Esophagus squamous epithelium (tissue), 5 donors: ENCODE data around the gene TIAL1. TPM values are rescaled to one million over a fixed set of nuclear protein-coding genes. Genes with fewer than 3 reads are reported as not detected.

Source experiments
- DNase-seq: peaks from one replicate; lab custom pipeline; 2025; lab: John Stamatoyannopoulos, UW
- H3K27ac ChIP-seq, 4 donors: fragments of 200-600 bp; sonication (generic); one replicate each; pipeline ENCODE4 v1.5.1; 2016 to 2019; ENCODE audit warnings: mild to moderate bottlenecking in 1 of 4
- H3K27me3 ChIP-seq, 4 donors: fragments of 200-600 bp; sonication (generic); 1 replicate in 3 of 4; 2 replicates in 1 of 4; pipeline versions ENCODE4 v1.5.1 to v1.6.0; 2017 to 2021; ENCODE audit warnings: antibody characterized with exemption in 1 of 4
- H3K36me3 ChIP-seq, 3 donors: fragments of 200-600 bp; sonication (generic); one replicate each; pipeline ENCODE4 v1.5.1; 2016 to 2019
- H3K4me1 ChIP-seq, 3 donors: fragments of 200-600 bp; sonication (generic); one replicate each; pipeline ENCODE4 v1.5.1; 2017 to 2019
- H3K4me3 ChIP-seq, 4 donors: fragments of 200-600 bp; sonication (generic); 1 replicate in 3 of 4; 2 replicates in 1 of 4; pipeline ENCODE4 v1.5.1; 2016 to 2019; ENCODE audit warnings: mild to moderate bottlenecking in 2 of 4, moderate library complexity in 1 of 4
- H3K9me3 ChIP-seq, 3 donors: fragments of 200-600 bp; sonication (generic); one replicate each; pipeline ENCODE4 v1.5.1; 2016 to 2019
- CTCF ChIP-seq, 6 experiments: fragments of 450-650 bp in 4 of 6; fragments of 200-600 bp in 2 of 6; sonication (generic) in 2 of 6; IDR thresholded peaks; one replicate each; pipeline ENCODE4 v1.5.1; 2016 to 2019; ENCODE audit warnings: antibody characterized with exemption in 6 of 6, mild to moderate bottlenecking in 4 of 6, moderate library complexity in 4 of 6
- POLR2A ChIP-seq, 4 donors: fragments of 450-650 bp; IDR thresholded peaks; one replicate each; pipeline ENCODE4 v1.6.1; 2017; ENCODE audit warnings: antibody characterized with exemption in 4 of 4, mild to moderate bottlenecking in 4 of 4, moderate library complexity in 3 of 4
- WGBS, 2 donors: methylation state at CpG; one replicate each; pipeline ENCODE4 v1.1.5; 2018; 5-methylcytosine and 5-hydroxymethylcytosine counted together
- intact Hi-C: fragments of 100-400 bp; cut with DNase I; formaldehyde crosslinking; loops from one replicate; pipeline ENCODE4 v1.15.0; 2022
- total RNA-seq, 4 donors: library from RNA; depleted of rRNA; stranded (reverse); fragments of >200 nt; gene quantifications; one replicate each; pipeline ENCODE4 v1.1.0, GENCODE V29; 2016
- donor health status: DM: yes; HTN: yes; CAD: no.

Gene TIAL1
- total RNA-seq, 4 donors from 2014 or later = 50.1 to 84.5 (median 65.2) TPM

- intact Hi-C loops = no loop called here
- DNase-seq = no peak
Observed at GRCh38 chr10:119634219-119634544, 37.4 kb upstream of the TIAL1 start.

GRCh38 chr10:119633538-119634218 is 36.9 kb upstream of the TIAL1 start:
- no peak overlapping the region for H3K4me3 ChIP-seq

More at GRCh38 chr10:119634219-119634544, 37.4 kb upstream of the TIAL1 start:
- no peak overlapping the region for H3K4me3 ChIP-seq
- TF ChIP-seq CTCF (IDR thresholded peaks at IDR 0.05) (no peak), POLR2A (IDR thresholded peaks at IDR 0.05) (no peak)
- no peaks in the 10 kb centered on the region for H3K36me3 ChIP-seq
- H3K27me3 ChIP-seq = no peaks in the 10 kb centered on the region
- H3K4me1 ChIP-seq = no peaks in the 10 kb centered on the region
- H3K9me3 ChIP-seq = no peaks in the 10 kb centered on the region
- no peak overlapping the region for H3K27ac ChIP-seq
- 67 to 100% methylated on average over 1 of the region's 1 CpG for WGBS, 2 donors

GRCh38 chr10:119630300-119630699 is 33.5 kb upstream of the TIAL1 start:
- Histone ChIP-seq H3K27ac (no peak overlapping the region), H3K36me3 (no peaks in the 10 kb centered on the region), H3K4me1 (no peaks in the 10 kb centered on the region), H3K9me3 (no peaks in the 10 kb centered on the region), H3K4me3 (no peak overlapping the region), H3K27me3 (no peaks in the 10 kb centered on the region)
- 84 to 86% methylated on average over 5 of the region's 5 CpGs for WGBS, 2 donors
- TF ChIP-seq CTCF (IDR thresholded peaks at IDR 0.05) = no peak
- TF ChIP-seq POLR2A (IDR thresholded peaks at IDR 0.05) = no peak
- DNase-seq = no peak
- intact Hi-C loops = no loop called here

More at GRCh38 chr10:119633538-119634218, 36.9 kb upstream of the TIAL1 start:
- Histone ChIP-seq H3K36me3 (no peaks in the 10 kb centered on the region), H3K27ac (no peak overlapping the region), H3K9me3 (no peaks in the 10 kb centered on the region), H3K4me1 (no peaks in the 10 kb centered on the region), H3K27me3 (no peaks in the 10 kb centered on the region)
- WGBS, 2 donors = 75 to 80% methylated on average over 3 of the region's 3 CpGs
- TF ChIP-seq CTCF (IDR thresholded peaks at IDR 0.05) (no peak), POLR2A (IDR thresholded peaks at IDR 0.05) (no peak)
- intact Hi-C loops = no loop called here
- no peak for DNase-seq

- TF ChIP-seq POLR2A (IDR thresholded peaks at IDR 0.05) (no peak), CTCF (IDR thresholded peaks at IDR 0.05) (no peak)
- no peaks in the 10 kb centered on the region for H3K27me3 ChIP-seq
- DNase-seq = no peak
- WGBS, 2 donors = 96 to 99% methylated on average over 6 of the region's 6 CpGs
- intact Hi-C loops = no loop called here
- H3K27ac ChIP-seq = no peak overlapping the region
- H3K4me1 ChIP-seq = no peaks in the 10 kb centered on the region
- no peaks in the 10 kb centered on the region for H3K9me3 ChIP-seq
- H3K4me3 ChIP-seq = no peak overlapping the region
- H3K36me3 ChIP-seq = no peaks in the 10 kb centered on the region
Observed at GRCh38 chr10:119625570-119626280, 29.0 kb upstream of the TIAL1 start.

- no peak for DNase-seq
- no peaks in the 10 kb centered on the region for H3K27me3 ChIP-seq
- no peak overlapping the region for H3K27ac ChIP-seq
- H3K4me1 ChIP-seq = peaks cover 6 to 27% (median 19%) of the 10 kb centered on the region in 3 donors
- H3K36me3 ChIP-seq = no peaks in the 10 kb centered on the region
- H3K9me3 ChIP-seq = no peaks in the 10 kb centered on the region
- H3K4me3 ChIP-seq = no peak overlapping the region
- TF ChIP-seq POLR2A (IDR thresholded peaks at IDR 0.05) (no peak), CTCF (IDR thresholded peaks at IDR 0.05) (no peak)
- intact Hi-C loops = no loop called here
- 68 to 69% methylated on average over 3 of the region's 3 CpGs for WGBS, 2 donors
Observed at GRCh38 chr10:119621078-119621384, 24.3 kb upstream of the TIAL1 start.
